Caki2 (cell line): ENCODE measurements around the gene ANKRD44. TPM values are rescaled to one million over a fixed set of nuclear protein-coding genes. Genes with fewer than 3 reads are reported as not detected.
"Not testable (repeated sequence)": the region's sequence is repeated elsewhere in the genome, so short reads cannot be mapped to it uniquely, and the experiment has no call there.

Source experiments
- DNase-seq: peaks from one replicate; pipeline ENCODE4 v3.0.0-alpha.2; 2015; ENCODE audit warnings: low read depth
- in situ Hi-C: cut with HindIII; loops from 2 replicates; pipeline ENCODE4 v1.10.0; 2016; ENCODE audit warnings: low sequenced_read_pairs, low pct_unique_long_range_greater_than_20kb, mixed read lengths
- total RNA-seq: library from RNA; depleted of rRNA; stranded (reverse); fragments of >200 nt; shearing (Covaris generic); gene quantifications from 2 replicates; pipeline ENCODE4 v1.2.3, GENCODE V29; 2014; ENCODE audit warnings: low replicate concordance

Gene ANKRD44
- total RNA-seq, 1 experiment from 2014 or later: 26.1 TPM

- no peak for DNase-seq
- in situ Hi-C loops: no loop called here
These were observed 239.4 kb downstream of the ANKRD44 start for GRCh38 chr2:197071213-197071612.

DNA sequence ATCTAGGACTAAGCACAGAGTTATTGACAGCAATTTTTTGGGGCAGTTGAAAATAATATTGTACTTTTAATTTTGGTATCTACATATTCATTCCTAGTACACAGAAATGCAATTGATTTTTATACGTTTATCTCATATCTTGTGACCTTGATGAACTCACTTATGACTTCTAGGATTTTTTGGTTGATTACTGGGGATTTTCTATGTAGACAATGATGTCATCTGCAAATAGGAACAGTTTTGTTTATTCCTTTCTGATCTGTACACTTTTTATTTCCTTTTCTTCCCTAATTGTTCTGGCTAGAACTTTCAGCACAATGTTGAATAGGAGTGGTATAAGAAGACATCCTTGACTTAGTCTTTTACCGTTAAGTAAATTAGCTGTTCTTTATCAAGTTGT, 240.6 kb downstream of the ANKRD44 start:
- in situ Hi-C loops: no loop called here
- DNase-seq: no peak

DNA sequence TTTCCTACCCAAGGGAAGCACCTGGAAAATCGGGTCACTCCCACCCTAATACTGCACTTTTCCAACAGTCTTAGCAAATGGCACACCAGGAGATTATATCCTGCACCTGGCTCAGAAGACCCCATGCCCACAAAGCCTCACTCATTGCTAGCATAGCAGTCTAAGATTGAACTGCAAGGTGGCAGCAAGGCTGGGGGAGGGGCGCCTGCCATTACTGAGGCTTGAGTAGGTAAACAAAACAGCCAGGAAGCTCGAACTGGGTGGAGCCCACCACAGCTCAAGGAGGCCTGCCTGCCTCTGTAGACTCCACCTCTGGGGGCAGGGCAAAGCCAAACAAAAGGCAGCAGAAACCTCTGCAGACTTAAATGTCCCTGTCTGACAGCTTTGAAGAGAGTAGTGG, 248.0 kb downstream of the ANKRD44 start:
- in situ Hi-C loops, DNase-seq: not testable (repeated sequence)

GRCh38 chr2:197059477-197059876, 251.1 kb downstream of the ANKRD44 start:
- in situ Hi-C loops: no loop called here
- DNase-seq: no peak

DNA sequence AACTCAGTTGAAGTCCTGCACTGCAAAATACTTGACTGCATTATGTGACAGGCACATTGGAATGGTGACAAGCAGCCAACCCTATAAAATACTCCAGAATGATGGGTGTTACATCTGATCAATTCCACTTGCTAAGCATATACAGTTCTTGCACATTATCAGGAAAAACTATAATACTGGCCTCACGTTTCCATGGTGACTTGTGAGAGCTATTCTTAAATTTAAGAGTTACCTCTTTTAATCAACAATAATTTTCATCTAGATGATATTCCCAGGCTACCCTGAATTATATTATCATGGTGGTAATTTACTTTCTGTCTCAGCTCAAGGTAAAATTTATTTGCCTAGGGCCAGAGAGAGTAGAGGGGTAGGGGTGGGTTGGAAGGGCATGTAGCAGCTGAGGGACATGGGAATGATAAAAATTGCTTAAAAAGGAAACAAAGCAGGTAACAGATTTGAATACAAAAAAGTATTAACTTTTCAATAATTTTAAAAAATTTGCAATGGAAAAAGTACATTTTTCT, 251.7 kb downstream of the ANKRD44 start:
- in situ Hi-C loops: no loop called here

GRCh38 chr2:197057959-197058358, 252.6 kb downstream of the ANKRD44 start:
- no peak for DNase-seq
- in situ Hi-C loops: no loop called here

More for the DNA sequence above, 251.7 kb downstream of the ANKRD44 start:
- no peak for DNase-seq

GRCh38 chr2:197055045-197055444, 255.5 kb downstream of the ANKRD44 start:
- in situ Hi-C loops: no loop called here
- DNase-seq: peak; percentile 11

DNA sequence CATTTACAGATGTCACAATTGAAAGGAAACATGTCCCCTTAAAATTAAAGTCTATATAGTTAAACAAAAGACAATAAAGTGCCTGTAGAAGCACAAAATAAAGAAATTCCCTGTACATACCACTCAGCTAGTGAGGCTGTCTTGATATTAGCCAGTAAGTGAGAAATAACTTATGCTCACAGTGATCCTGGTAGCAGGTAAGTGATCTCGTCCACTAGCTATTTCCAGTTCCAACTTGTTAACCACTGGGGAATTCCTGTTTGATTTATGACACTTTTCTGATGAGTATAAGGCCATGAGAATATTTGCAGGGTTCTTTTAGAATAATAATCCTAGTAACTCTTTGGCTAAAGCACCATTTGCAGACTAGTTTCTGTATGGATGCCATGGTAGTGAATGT, 256.1 kb downstream of the ANKRD44 start:
- peak; percentile 27 for DNase-seq
- in situ Hi-C loops: no loop called here

DNA sequence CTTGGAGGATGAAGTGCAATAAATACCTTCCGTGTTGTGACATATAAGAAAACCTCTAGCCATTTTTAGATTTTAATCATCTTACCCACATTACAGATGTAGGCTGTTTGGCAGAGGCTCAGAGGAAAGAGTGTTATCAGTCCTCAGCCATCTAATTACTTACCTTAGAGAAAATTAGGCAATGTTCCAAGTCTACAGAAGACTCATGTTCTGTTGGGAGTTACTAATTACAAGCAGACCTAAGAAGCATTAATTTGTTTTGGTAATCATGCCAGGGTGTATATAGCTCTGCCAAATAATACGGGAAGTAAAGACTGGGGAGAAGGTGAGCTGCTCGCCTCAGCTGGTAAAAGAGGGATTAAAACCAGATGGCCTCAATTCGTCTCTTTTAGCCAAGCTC, 258.2 kb downstream of the ANKRD44 start:
- in situ Hi-C loops: no loop called here
- no peak for DNase-seq

GRCh38 chr2:197045115-197045514, 265.5 kb downstream of the ANKRD44 start:
- in situ Hi-C loops: no loop called here
- DNase-seq: no peak

DNA sequence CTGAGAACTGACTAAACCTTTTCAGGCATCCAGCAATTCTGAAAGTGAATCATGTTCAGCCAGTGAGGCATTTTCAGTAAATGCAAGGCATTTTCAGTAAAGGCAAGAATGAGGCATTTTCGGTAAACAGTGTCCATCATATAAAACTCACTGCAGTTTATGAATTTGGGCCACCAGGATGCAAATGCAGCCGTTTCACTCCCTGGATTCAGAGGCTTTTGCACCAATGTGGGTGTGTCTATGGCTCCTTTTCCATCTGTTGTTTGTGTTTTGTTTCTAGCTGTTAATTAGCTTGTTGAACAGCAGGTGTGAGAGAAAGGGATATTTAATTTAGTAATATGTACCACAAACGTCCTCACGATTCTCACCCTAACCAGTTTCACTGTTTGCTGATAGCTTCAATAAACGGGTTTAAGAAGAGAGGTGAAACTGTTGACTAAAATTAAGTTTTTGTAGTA, 267.8 kb downstream of the ANKRD44 start:
- DNase-seq: no peak
- in situ Hi-C loops: no loop called here

GRCh38 chr2:197037863-197038398, 272.6 kb downstream of the ANKRD44 start:
- in situ Hi-C loops: no loop called here
- no peak for DNase-seq

DNA sequence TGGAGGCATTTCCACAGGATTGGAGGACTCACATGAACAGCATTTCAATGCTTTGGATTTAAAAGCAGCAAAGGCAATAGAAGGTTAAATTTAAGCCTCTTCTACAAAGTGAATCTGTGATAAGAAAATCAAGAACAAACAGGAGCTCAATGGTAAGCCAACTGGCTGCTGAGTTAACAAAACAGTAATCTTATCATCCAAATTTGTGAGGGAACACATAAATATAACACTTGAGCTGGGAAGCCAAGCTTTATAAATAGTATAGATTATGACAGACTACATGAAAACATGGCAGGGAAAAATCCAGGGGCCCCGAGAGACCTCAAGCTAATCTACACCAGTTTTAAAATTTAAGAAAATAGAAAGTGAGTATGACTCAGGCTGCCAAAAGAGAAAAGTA, 275.6 kb downstream of the ANKRD44 start:
- in situ Hi-C loops: no loop called here
- DNase-seq: no peak

DNA sequence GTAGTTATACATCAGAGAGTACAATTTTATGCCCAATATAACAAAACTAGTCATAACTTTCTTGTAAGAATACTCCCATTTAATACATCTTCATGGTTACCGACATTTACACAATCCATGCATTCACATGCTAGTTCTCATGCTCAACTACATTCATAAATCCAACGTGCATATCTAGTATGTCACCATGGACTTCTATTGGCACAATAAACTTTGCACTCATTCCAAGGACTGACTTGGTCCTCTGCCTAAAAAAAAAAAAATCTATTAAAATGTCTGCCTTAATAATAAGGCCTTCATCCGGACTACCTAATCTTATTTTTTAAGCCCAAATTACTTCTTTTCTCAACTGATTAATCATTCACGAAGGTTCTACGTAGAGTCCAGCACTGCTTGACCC, 276.3 kb downstream of the ANKRD44 start:
- in situ Hi-C loops: no loop called here

GRCh38 chr2:197033222-197033621, 277.4 kb downstream of the ANKRD44 start:
- no peak for DNase-seq
- in situ Hi-C loops: no loop called here

More for the DNA sequence above, 276.3 kb downstream of the ANKRD44 start:
- no peak for DNase-seq

GRCh38 chr2:197031803-197032202, 278.8 kb downstream of the ANKRD44 start:
- in situ Hi-C loops: no loop called here
- no peak for DNase-seq

DNA sequence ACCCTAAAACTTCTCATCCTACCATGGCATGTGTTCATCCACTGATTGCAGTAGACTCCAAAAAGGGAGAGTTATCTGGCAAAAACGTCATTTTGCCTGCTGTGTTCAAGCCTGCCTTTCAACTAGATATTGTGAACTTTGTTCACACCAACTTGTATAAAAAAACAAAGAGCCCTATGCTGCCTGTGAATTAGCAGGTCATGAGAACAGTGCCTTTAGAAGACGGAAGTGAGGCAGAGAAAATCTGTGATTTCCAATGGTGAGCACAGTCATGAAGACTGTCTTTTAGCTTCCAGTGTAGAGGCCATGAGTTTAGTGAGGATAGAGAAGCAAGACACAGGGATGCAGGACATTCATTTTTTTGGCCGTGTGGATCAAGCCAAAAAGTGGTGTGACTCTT, 280.5 kb downstream of the ANKRD44 start:
- DNase-seq: no peak
- in situ Hi-C loops: no loop called here

DNA sequence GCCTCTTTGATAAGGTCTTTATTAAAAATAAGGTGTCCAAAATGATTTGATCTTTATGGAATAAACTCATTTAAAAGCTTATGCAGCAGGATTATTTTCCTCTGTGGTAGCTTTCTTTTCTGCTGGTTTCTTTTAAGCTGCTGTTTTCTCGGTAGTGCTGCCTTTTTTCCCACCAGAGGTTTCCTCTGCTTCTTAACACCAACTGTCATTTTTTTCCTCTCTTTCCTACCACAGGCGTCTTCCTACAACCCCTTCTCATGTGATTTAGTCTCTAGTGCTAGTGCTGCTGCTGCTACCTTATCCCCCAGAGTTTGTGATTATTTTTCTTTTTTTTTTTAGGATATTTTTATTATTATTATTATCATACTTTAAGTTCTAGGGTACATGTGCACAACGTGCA, 281.9 kb downstream of the ANKRD44 start:
- no peak for DNase-seq
- in situ Hi-C loops: no loop called here

- in situ Hi-C loops: no loop called here
- peak; percentile 58 for DNase-seq
These were observed 282.4 kb downstream of the ANKRD44 start for GRCh38 chr2:197028230-197028629.

- no peak for DNase-seq
These were observed 286.4 kb downstream of the ANKRD44 start for GRCh38 chr2:197024206-197024605.

More at GRCh38 chr2:197024206-197024605, 286.4 kb downstream of the ANKRD44 start:
- in situ Hi-C loops: no loop called here
